Esophagus muscularis mucosa (tissue), 4 donors: ENCODE results near the gene PBRM1.

Experiments used
- EP300 ChIP-seq: sonication (generic); formaldehyde crosslinking; IDR thresholded peaks from one replicate; pipeline ENCODE4 v1.6.1; 2017; ENCODE audit warnings: antibody characterized with exemption
- POLR2A ChIP-seq: fragments of 450-650 bp; IDR thresholded peaks from one replicate; pipeline ENCODE4 v1.6.1; 2017; ENCODE audit warnings: antibody characterized with exemption, moderate library complexity, mild to moderate bottlenecking, low read depth
- POLR2AphosphoS5 ChIP-seq, 2 donors: sonication (generic); formaldehyde crosslinking; IDR thresholded peaks; one replicate each; pipeline ENCODE4 v1.6.1; 2017; ENCODE audit warnings: antibody characterized with exemption in 2 of 2
- TF ChIP-seq, protein P1 (sequence below), 3 experiments: fragments of 200-600 bp in 2 of 3; fragments of 450-650 bp in 1 of 3; sonication (generic) in 2 of 3; IDR thresholded peaks; one replicate each; pipeline ENCODE4 v1.5.1; 2017 to 2019; ENCODE audit warnings: antibody characterized with exemption in 3 of 3, mild to moderate bottlenecking in 2 of 3, moderate library complexity in 1 of 3

DNA sequence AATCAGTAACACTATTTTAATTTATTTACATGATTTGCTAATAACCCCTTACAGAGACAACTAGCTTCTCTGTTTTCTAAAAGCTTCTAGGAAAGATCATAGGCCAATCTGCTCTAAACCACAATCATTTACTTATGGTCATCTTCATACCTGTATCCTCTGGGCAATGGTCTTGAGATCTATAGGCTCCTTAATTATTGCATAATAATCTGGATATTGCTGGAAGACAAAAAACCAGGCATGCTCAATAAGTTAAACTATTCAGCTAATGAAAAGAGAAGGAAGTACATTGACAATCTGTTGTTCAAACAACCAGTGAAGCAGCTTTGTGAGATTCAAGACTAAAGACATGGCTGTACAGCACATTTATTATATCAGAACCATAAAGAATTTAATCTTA lies 34.1 kb downstream of the PBRM1 start:
- no peak for TF ChIP-seq EP300
- no peak for TF ChIP-seq POLR2AphosphoS5 (IDR thresholded peaks at IDR 0.05)
- TF ChIP-seq, protein P1, sequence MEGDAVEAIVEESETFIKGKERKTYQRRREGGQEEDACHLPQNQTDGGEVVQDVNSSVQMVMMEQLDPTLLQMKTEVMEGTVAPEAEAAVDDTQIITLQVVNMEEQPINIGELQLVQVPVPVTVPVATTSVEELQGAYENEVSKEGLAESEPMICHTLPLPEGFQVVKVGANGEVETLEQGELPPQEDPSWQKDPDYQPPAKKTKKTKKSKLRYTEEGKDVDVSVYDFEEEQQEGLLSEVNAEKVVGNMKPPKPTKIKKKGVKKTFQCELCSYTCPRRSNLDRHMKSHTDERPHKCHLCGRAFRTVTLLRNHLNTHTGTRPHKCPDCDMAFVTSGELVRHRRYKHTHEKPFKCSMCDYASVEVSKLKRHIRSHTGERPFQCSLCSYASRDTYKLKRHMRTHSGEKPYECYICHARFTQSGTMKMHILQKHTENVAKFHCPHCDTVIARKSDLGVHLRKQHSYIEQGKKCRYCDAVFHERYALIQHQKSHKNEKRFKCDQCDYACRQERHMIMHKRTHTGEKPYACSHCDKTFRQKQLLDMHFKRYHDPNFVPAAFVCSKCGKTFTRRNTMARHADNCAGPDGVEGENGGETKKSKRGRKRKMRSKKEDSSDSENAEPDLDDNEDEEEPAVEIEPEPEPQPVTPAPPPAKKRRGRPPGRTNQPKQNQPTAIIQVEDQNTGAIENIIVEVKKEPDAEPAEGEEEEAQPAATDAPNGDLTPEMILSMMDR (IDR thresholded peaks at IDR 0.05), result no peak
- TF ChIP-seq POLR2A, result no peak
